H1 (cell line): ENCODE measurements around the gene NCF2. TPM values are rescaled to one million over a fixed set of nuclear protein-coding genes. Genes with fewer than 3 reads are reported as not detected.
A peak's percentile ranks its signal among the peaks of the same experiment; 100 is the strongest.

Experiments used
- CTCF ChIA-PET: fragments of 300-600 bp; sonication (Branson Sonifier 250); formaldehyde crosslinking; loops from one replicate; lab custom pipeline; 2021; ENCODE audit not compliant: partially characterized antibody; lab: Charles Lee
- POLR2A ChIA-PET: fragments of 300-600 bp; sonication (Branson Sonifier 250); formaldehyde crosslinking; loops from one replicate; lab custom pipeline; 2021; ENCODE audit warnings: inconsistent platforms; ENCODE audit not compliant: partially characterized antibody; lab: Charles Lee
- DNase-seq, 2 experiments: peaks; one replicate each; pipeline versions ENCODE4 v3.0.0 to v3.0.0-alpha.2; 2010 to 2022; ENCODE audit warnings: low spot score in 2 of 2, low read depth in 1 of 2, mixed read lengths in 1 of 2
- FAIRE-seq: peaks from 2 replicates; lab custom pipeline; 2011; peaks lifted over from hg19 to GRCh38; lab: Jason Lieb, UNC
- H2AFZ ChIP-seq: 2 replicates; pipeline ENCODE4 v1.8.1; 2012; ENCODE audit warnings: low read length, inconsistent platforms
- H2AK5ac ChIP-seq: 2 replicates; pipeline ENCODE4 v1.6.1; 2013; ENCODE audit warnings: low read depth, low read length
- H2BK120ac ChIP-seq: replicated peaks from 2 replicates; pipeline ENCODE3; 2013; ENCODE audit warnings: low read depth, low read length, inconsistent platforms
- H2BK12ac ChIP-seq: 2 replicates; pipeline ENCODE4 v1.6.1; 2013; ENCODE audit warnings: low read depth, low read length
- H2BK15ac ChIP-seq: 2 replicates; pipeline ENCODE4 v1.6.1; 2013; ENCODE audit warnings: low read length
- H2BK20ac ChIP-seq: 2 replicates; pipeline ENCODE4 v1.6.1; 2013; ENCODE audit warnings: low read length
- H2BK5ac ChIP-seq: 2 replicates; pipeline ENCODE4 v1.6.1; 2013; ENCODE audit warnings: low read depth, low read length
- H3K14ac ChIP-seq: 2 replicates; pipeline ENCODE4 v1.6.1; 2013; ENCODE audit warnings: inconsistent platforms; ENCODE audit not compliant: insufficient read length
- H3K18ac ChIP-seq: 2 replicates; pipeline ENCODE4 v1.6.1; 2013; ENCODE audit warnings: low read length; ENCODE audit errors: extremely low read depth
- H3K23ac ChIP-seq: 2 replicates; pipeline ENCODE4 v1.6.1; 2013; ENCODE audit warnings: inconsistent platforms; ENCODE audit not compliant: insufficient read length
- H3K23me2 ChIP-seq: 2 replicates; pipeline ENCODE4 v1.6.1; 2013; ENCODE audit warnings: low read depth, low read length
- H3K27ac ChIP-seq: 2 replicates; pipeline ENCODE4 v1.6.1; 2011; ENCODE audit warnings: low read depth, low read length, inconsistent platforms
- H3K27me3 ChIP-seq, 4 experiments: replicated peaks in 1 of 4; 1 replicate in 1 of 4; 2 replicates in 3 of 4; pipeline versions ENCODE4 v1.6.1 to v1.8.1; 2011 to 2013; ENCODE audit warnings: low read length in 3 of 4, mild to moderate bottlenecking in 3 of 4, inconsistent platforms in 2 of 4, mixed read lengths in 2 of 4, moderate library complexity in 1 of 4; ENCODE audit not compliant: control insufficient read depth in 3 of 4, insufficient read depth in 3 of 4; ENCODE audit errors: extremely low read depth in 1 of 4
- H3K36me3 ChIP-seq, 4 experiments: 2 replicates each; pipeline versions ENCODE4 v1.6.1 to v1.8.1; 2011 to 2013; ENCODE audit warnings: mild to moderate bottlenecking in 4 of 4, low read length in 3 of 4, moderate library complexity in 2 of 4, control low read depth in 1 of 4, inconsistent platforms in 1 of 4; ENCODE audit not compliant: insufficient read depth in 4 of 4, control insufficient read depth in 2 of 4
- H3K4ac ChIP-seq: replicated peaks from 2 replicates; pipeline ENCODE3; 2013; ENCODE audit warnings: low read length, low read depth, mixed read lengths, inconsistent platforms; ENCODE audit not compliant: insufficient read length
- H3K4me1 ChIP-seq, 4 experiments: replicated peaks in 1 of 4; 1 replicate in 1 of 4; 2 replicates in 3 of 4; pipeline versions ENCODE4 v1.6.1 to v1.8.1; 2011 to 2013; ENCODE audit warnings: low read length in 3 of 4, inconsistent platforms in 2 of 4, mixed read lengths in 1 of 4; ENCODE audit not compliant: insufficient read depth in 4 of 4, control insufficient read depth in 3 of 4
- H3K4me2 ChIP-seq, 2 experiments: 2 replicates each; pipeline versions ENCODE4 v1.6.1 to v1.8.1; 2011 to 2013; ENCODE audit warnings: low read depth in 2 of 2, low read length in 2 of 2, control low read depth in 1 of 2, inconsistent platforms in 1 of 2, mild to moderate bottlenecking in 1 of 2; ENCODE audit not compliant: insufficient read depth in 1 of 2
- H3K4me3 ChIP-seq, 4 experiments: fragments of 200-600, 300-600 bp in 1 of 4; sonication (generic), shearing (Covaris generic), sonication (Bioruptor Twin) in 1 of 4; 2 replicates each; pipeline versions ENCODE4 v1.5.1 to v1.8.1; 2011 to 2016; ENCODE audit warnings: low read length in 4 of 4, low read depth in 3 of 4, control low read depth in 2 of 4, inconsistent platforms in 2 of 4, mild to moderate bottlenecking in 2 of 4, mixed read lengths in 1 of 4, moderate library complexity in 1 of 4; ENCODE audit not compliant: insufficient read depth in 2 of 4; ENCODE audit errors: extremely low read depth in 1 of 4
- H3K56ac ChIP-seq: replicated peaks from 2 replicates; pipeline ENCODE3; 2013; ENCODE audit warnings: low read depth, mild to moderate bottlenecking, mixed read lengths, low read length, inconsistent platforms; ENCODE audit not compliant: insufficient read length
- H3K79me1 ChIP-seq: 2 replicates; pipeline ENCODE4 v1.6.1; 2013; ENCODE audit warnings: low read depth, low read length, control low read depth
- H3K79me2 ChIP-seq, 2 experiments: 2 replicates each; pipeline versions ENCODE4 v1.6.1 to v1.8.1; 2012 to 2013; ENCODE audit warnings: low read length in 2 of 2, mild to moderate bottlenecking in 2 of 2, inconsistent platforms in 1 of 2; ENCODE audit not compliant: insufficient read depth in 2 of 2, control insufficient read depth in 1 of 2
- H3K9ac ChIP-seq, 4 experiments: replicated peaks in 1 of 4; 1 replicate in 1 of 4; 2 replicates in 3 of 4; pipeline versions ENCODE4 v1.6.1 to v1.8.1; 2011 to 2013; ENCODE audit warnings: low read depth in 3 of 4, low read length in 3 of 4, control low read depth in 2 of 4, mild to moderate bottlenecking in 2 of 4, moderate library complexity in 2 of 4, inconsistent platforms in 1 of 4; ENCODE audit errors: extremely low read depth in 1 of 4
- H3K9me3 ChIP-seq, 2 experiments: 2 replicates each; pipeline versions ENCODE4 v1.6.1 to v1.8.1; 2012 to 2013; ENCODE audit warnings: mild to moderate bottlenecking in 2 of 2, moderate library complexity in 2 of 2, control low read depth in 1 of 2, inconsistent platforms in 1 of 2, low read depth in 1 of 2, low read length in 1 of 2, mixed read lengths in 1 of 2; ENCODE audit not compliant: insufficient read depth in 2 of 2
- H4K20me1 ChIP-seq, 2 experiments: replicated peaks in 1 of 2; 2 replicates each; pipeline versions ENCODE3 to v1.8.1; 2011 to 2013; ENCODE audit warnings: inconsistent platforms in 2 of 2, low read length in 2 of 2, mild to moderate bottlenecking in 1 of 2; ENCODE audit not compliant: insufficient read depth in 2 of 2, control insufficient read depth in 1 of 2
- H4K5ac ChIP-seq: 2 replicates; pipeline ENCODE4 v1.6.1; 2013; ENCODE audit warnings: low read length, low read depth, mixed read lengths, inconsistent platforms; ENCODE audit not compliant: insufficient read length
- H4K8ac ChIP-seq: 2 replicates; pipeline ENCODE4 v1.8.0; 2013; ENCODE audit warnings: mild to moderate bottlenecking, moderate library complexity, low read length, inconsistent platforms; ENCODE audit not compliant: insufficient read depth; ENCODE audit errors: extremely low read depth
- H4K91ac ChIP-seq: replicated peaks from 2 replicates; pipeline ENCODE3; 2013; ENCODE audit warnings: low read length, mixed read lengths, inconsistent platforms; ENCODE audit not compliant: insufficient read length
- BCL11A ChIP-seq, 2 experiments: IDR thresholded peaks; one replicate each; pipeline ENCODE4 v1.6.1; 2011; ENCODE audit warnings: low read depth in 2 of 2, low read length in 2 of 2, mild to moderate bottlenecking in 2 of 2
- BRCA1 ChIP-seq: IDR thresholded peaks from 2 replicates; pipeline ENCODE4 v1.6.1; 2012; ENCODE audit warnings: low read depth, low read length, improper control_type of control experiment
- CBX5 ChIP-seq: fragments of 300-800, 300-1000 bp; sonication (generic); IDR thresholded peaks from 2 replicates; pipeline ENCODE4 v1.7.1; 2016; ENCODE audit warnings: antibody characterized with exemption, low read length, low read depth
- CEBPB ChIP-seq: IDR thresholded peaks from 2 replicates; pipeline ENCODE4 v1.6.1; 2012; ENCODE audit warnings: low read depth, low read length
- NANOG ChIP-seq: IDR thresholded peaks from 2 replicates; pipeline ENCODE4 v1.6.1; 2011; ENCODE audit warnings: low read length, low read depth, mild to moderate bottlenecking, inconsistent platforms; ENCODE audit not compliant: insufficient read depth, poor library complexity, severe bottlenecking
- PHF8 ChIP-seq: fragments of 200-600 bp; sonication (generic); conservative IDR thresholded peaks from 2 replicates; pipeline ENCODE4 v1.7.1; 2012; ENCODE audit warnings: low read depth, mild to moderate bottlenecking, inconsistent platforms, low read length, moderate library complexity
- POU5F1 ChIP-seq: IDR thresholded peaks from 2 replicates; pipeline ENCODE4 v1.6.1; 2011; ENCODE audit warnings: low read depth, mild to moderate bottlenecking, low read length, moderate library complexity
- RAD21 ChIP-seq, 2 experiments: IDR thresholded peaks in 1 of 2; conservative IDR thresholded peaks in 1 of 2; 2 replicates each; pipeline ENCODE4 v1.6.1; 2011; ENCODE audit warnings: low read depth in 2 of 2, low read length in 2 of 2, improper control_type of control experiment in 1 of 2, inconsistent platforms in 1 of 2, mild to moderate bottlenecking in 1 of 2, moderate library complexity in 1 of 2
- SIN3A ChIP-seq, 2 experiments: IDR thresholded peaks in 1 of 2; conservative IDR thresholded peaks in 1 of 2; 2 replicates each; pipeline ENCODE4 v1.6.1; 2011 to 2012; ENCODE audit warnings: low read length in 2 of 2, improper control_type of control experiment in 1 of 2, low read depth in 1 of 2, mild to moderate bottlenecking in 1 of 2
- SP1 ChIP-seq: IDR thresholded peaks from 2 replicates; pipeline ENCODE4 v1.6.1; 2011; ENCODE audit warnings: low read depth, low read length
- SP2 ChIP-seq: IDR thresholded peaks from 2 replicates; pipeline ENCODE4 v1.6.1; 2012; ENCODE audit warnings: mild to moderate bottlenecking, low read length, inconsistent platforms
- TEAD4 ChIP-seq: IDR thresholded peaks from 2 replicates; pipeline ENCODE4 v1.6.1; 2012; ENCODE audit warnings: low read depth, low read length, inconsistent platforms, mixed read lengths
- YY1 ChIP-seq: IDR thresholded peaks from 2 replicates; pipeline ENCODE4 v1.6.1; 2011; ENCODE audit warnings: low read depth, mild to moderate bottlenecking, low read length
- ZNF274 ChIP-seq: IDR thresholded peaks from 2 replicates; pipeline ENCODE4 v1.7.0; 2012; ENCODE audit warnings: low read length, borderline replicate concordance; ENCODE audit errors: extremely low read depth
- WGBS, 2 experiments: shearing (Covaris generic) in 1 of 2; methylation state at CpG; one replicate each; pipeline versions ENCODE4 v1.1.6 to v1.1.7; 2013 to 2015; ENCODE audit warnings: low lambda C conversion rate in 2 of 2, mixed read lengths in 2 of 2, inconsistent platforms in 1 of 2, low coverage in 1 of 2, missing lambda C conversion rate in 1 of 2; ENCODE audit not compliant: insufficient replicate concordance in 2 of 2, insufficient coverage in 1 of 2, insufficient read length in 1 of 2; ENCODE audit errors: extremely low coverage in 1 of 2, missing lambda C conversion rate in 1 of 2; 5-methylcytosine and 5-hydroxymethylcytosine counted together
- polyA plus RNA-seq, 7 experiments: library from polyadenylated mRNA; depleted of rRNA in 3 of 7; stranded (reverse) in 5 of 7; unstranded in 2 of 7; fragments of >200 nt in 5 of 7; fragments of 200-250 nt in 2 of 7; gene quantifications; 1 replicate in 5 of 7; 2 replicates in 1 of 7; 4 replicates in 1 of 7; pipeline versions ENCODE4 v1.2.1 to v1.2.3, GENCODE V29; 2011 to 2013; ENCODE audit warnings: missing spikeins in 2 of 7, mixed read lengths in 2 of 7
- total RNA-seq: library from RNA; stranded (reverse); fragmentation: NEBNext Ultra II Directional; extraction: Animal tissue kit (Norgen Biotek cat#: 25700); gene quantifications from 2 replicates; pipeline ENCODE4 v1.2.1, GENCODE V29; 2021

Gene NCF2
- total and polyA plus RNA-seq, 2 of the 8 experiments (the other 6 are each of a cell fraction or from before 2014, with no cell fraction given): not detected

DNA sequence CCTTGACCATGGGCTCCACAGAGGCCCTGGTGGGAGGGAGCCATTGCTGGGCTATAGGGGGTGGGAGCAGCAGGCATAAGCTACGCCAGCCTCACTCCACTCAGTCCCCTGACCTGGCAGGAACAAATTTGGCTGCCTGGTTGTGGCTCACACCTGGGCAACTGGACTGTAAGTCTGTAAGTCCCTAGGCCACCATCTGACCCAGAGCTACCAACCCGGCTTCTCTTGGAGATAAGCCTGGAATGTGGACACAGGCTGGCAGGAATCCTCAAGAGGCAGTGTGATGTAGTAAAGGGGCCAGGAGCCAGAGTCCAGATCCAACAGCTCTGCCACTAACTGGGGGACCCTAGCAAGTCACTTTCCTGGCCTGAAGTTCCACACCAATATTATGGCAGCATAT is 11.4 kb downstream of the NCF2 start:
- Histone ChIP-seq H4K91ac (no peak overlapping the region), H2BK120ac (no peak overlapping the region), H2BK12ac (0 out of 2 replicates have a peak overlapping the region, but pooled peaks have one; percentile 23), H4K20me1 (no peaks in the 10 kb centered on the region), H3K36me3 (no peaks in the 10 kb centered on the region; a peak in 1 of 8 replicates), H3K27ac (no peak overlapping the region), H2AFZ (no peak overlapping the region), H3K9me3 (no peaks in the 10 kb centered on the region), H3K56ac (no peak overlapping the region), H2BK5ac (no peak overlapping the region), H3K18ac (no peak overlapping the region), H3K23ac (no peak overlapping the region), H3K4me2 (no peak overlapping the region), H3K14ac (no peak overlapping the region), H2BK20ac (no peak overlapping the region), H3K23me2 (no peaks in the 10 kb centered on the region), H3K79me1 (0 out of 2 replicates have a peak, but pooled peaks cover 2% of the 10 kb centered on the region), H3K4me1 (peaks cover 0 to 7% (median 3%) of the 10 kb centered on the region in 4 experiments; a peak in 5 of 7 replicates), H3K4ac (no peak overlapping the region), H4K5ac (no peak overlapping the region), H4K8ac (no peak overlapping the region), H3K27me3 (no peaks in the 10 kb centered on the region), H2AK5ac (no peak overlapping the region), H2BK15ac (no peak overlapping the region), H3K9ac (no peak overlapping the region), H3K4me3 (no peak overlapping the region), H3K79me2 (no peaks in the 10 kb centered on the region)
- ChIA-PET CTCF (interaction anchor here (0.8 to 2.2 kb wide), 5 partner anchors 9 to 44 kb away, joined by 3 to 7 read pairs (median 3); no protein-coding TSS in a partner anchor), POLR2A (interaction anchor here (0.7 to 2.8 kb wide), 2 partner anchors 10 to 13 kb away, joined by 4 to 10 read pairs; no protein-coding TSS in a partner anchor)
- WGBS, 2 experiments: 90% methylated on average over 2 of the region's 2 CpGs; no CpG with 5 or more reads in 1 of the 2 experiments
- FAIRE-seq (no peak), DNase-seq (no peak)
- TF ChIP-seq ZNF274: no peak
- no peak for TF ChIP-seq SIN3A (conservative IDR thresholded peaks at IDR 0.05 in 1 of 2, IDR thresholded peaks at IDR 0.05 in 1 of 2; ENCODE audit: low read depth in 1 of 2, low read length in 2 of 2)
- TF ChIP-seq POU5F1: no peak
- no peak for TF ChIP-seq PHF8
- no peak for TF ChIP-seq SP1
- no peak for TF ChIP-seq RAD21 (IDR thresholded peaks at IDR 0.05 in 1 of 2, conservative IDR thresholded peaks at IDR 0.05 in 1 of 2; ENCODE audit: low read depth in 2 of 2, low read length in 2 of 2)
- TF ChIP-seq BCL11A (IDR thresholded peaks at IDR 0.05; ENCODE audit: low read depth in 2 of 2, low read length in 2 of 2): no peak
- no peak for TF ChIP-seq TEAD4
- no peak for TF ChIP-seq CBX5
- no peak for TF ChIP-seq BRCA1
- no peak for TF ChIP-seq CEBPB
- TF ChIP-seq SP2: no peak
- TF ChIP-seq NANOG: no peak
- TF ChIP-seq YY1: no peak
